AG08396 (cell line): ENCODE results near the gene DTWD2.
"Not testable (repeated sequence)": the region's sequence is repeated elsewhere in the genome, so short reads cannot be mapped to it uniquely, and the experiment has no call there.

Experiments
- DNase-seq: peaks from one replicate; pipeline ENCODE4 v3.0.0; 2012; ENCODE audit warnings: low spot score, mixed read lengths

DTWD2 gene, protein sequence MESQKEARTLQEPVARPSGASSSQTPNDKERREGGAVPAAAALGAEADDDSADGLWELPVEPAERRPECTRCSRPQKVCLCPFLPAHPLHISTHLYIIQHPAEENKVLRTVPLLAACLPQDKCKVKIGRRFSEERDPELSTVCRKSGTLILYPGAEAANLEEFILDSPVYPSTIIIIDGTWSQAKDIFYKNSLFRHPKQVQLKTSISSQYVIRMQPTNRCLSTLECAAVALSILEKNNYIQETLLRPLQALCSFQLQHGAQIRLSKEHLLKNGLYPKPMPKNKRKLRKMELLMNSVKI

DNA sequence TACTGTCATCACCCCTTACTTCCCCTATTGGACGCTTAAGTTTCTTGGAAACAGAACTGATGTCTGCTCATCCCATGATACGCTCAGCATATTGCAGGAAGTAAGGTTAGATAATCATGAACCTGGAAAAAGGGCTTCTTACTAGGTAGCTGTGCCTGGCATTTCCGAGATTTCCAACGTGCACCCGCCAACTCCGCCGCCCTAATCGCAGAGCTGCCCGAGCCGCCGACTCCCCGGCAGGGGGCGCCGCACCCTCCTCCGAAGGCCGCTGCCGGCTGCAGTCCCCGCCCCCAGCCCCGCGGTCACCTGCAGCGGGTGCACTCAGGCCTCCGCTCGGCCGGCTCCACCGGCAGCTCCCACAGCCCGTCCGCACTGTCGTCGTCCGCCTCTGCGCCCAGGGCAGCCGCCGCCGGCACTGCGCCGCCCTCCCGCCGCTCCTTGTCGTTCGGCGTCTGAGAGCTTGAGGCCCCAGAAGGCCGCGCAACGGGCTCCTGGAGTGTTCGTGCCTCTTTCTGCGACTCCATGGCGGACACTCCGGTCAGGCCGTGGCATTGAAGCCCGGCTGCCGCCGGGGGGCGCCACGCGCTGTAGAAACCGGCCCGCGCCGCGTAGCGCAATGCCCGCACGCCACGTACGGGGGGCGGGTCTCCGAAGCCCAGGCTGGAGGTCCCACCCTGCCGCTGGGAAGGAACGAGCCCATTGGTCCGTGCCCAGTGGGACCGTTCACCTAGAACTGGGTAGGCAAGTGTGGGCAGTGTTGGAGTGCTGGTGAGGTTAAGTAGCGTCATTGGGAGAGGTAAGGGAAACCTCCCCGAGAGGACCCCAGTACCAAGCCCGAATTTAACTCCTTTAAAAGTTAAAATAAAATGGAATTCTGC is at the start of gene DTWD2:
DTWD2 (minus strand) TSS at position 560 of the 878 bp plus-strand sequence; CDS start at position 524, 36 bp downstream.
- DNase-seq = peak; percentile 96

DNA sequence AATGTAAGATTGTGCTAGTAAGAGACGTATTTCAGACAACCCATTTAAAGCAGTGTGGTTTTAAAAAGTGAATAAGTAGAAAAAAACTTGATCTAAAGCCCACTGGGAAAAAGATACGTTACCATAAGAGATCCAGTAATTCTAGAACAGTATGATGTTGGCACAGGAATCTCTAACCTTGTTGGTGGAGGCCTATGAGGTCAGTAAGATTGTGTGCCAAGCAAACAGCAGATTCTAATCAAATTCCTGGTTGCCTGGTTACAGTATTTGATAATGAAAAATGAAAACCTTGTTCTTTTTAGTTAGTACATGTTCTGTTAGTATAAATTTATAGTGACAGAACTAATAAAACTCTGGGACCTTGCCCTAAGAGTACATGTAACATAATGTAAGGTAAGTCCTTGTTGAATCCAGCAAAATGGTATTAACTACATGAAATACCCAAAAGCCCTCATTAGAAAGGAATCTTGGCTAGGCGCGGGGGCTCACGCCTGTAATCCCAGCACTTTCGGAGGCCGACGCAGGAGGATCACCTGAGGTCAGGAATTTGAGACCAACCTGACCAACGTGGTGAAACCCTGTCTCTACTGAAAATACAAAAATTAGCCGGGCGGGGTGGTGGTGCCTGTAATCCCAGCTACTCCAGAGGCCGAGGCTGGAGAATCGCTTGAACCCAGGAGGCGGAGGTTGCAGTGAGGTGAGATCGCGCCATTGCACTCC is 49.3 kb upstream of the DTWD2 start:
- no peak for DNase-seq

DNA sequence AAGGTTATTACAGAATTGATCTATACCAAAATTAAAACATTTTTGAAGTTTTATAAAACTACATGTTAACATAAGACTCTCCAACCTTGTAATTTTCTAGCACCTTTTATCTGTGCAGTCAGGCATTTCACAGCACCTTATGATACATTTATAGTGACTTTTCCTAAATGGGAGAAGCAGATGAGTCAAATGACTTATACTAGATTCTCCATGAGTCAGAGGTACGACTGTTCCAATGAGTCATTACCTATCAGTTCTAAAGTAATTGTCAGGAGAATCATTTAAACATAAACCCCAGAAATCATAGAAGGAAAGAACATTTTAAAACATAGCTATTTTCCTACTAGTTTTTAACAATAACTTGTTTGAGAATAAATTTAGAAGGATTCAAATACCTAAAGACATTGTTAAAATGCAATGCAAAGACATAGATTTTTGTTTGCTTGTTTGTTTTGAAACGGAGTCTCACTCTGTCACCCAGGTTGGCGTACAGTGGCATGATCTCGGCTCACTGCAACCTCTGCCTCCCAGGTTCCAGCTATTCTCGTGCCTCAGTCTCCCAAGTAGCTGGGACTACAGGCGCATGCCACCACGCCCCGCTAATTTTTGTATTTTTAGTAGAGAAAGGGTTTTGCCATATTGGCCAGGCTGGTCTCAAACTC is 47.9 kb upstream of the DTWD2 start:
- peak; percentile 41 for DNase-seq

DNA sequence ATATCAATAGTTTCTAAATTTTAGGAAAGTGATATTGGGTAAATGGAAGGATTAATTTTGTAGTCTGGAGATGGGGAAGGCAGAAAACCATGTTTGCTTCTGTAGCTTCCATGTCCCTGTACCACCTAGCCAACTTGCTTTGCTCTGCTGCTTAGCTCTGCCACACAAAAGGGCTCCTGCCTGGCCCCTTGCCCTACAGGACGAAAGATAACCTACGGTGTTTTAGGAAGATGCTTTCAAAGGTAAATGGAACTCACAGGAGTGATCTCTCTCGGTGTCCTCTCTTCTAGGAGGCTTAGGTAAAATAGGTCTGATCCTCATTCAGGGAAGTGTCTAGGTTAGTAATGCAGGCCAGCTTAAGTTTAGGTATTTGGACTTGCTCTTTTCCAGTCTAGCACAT is 44.8 kb upstream of the DTWD2 start:
- no peak for DNase-seq

DNA sequence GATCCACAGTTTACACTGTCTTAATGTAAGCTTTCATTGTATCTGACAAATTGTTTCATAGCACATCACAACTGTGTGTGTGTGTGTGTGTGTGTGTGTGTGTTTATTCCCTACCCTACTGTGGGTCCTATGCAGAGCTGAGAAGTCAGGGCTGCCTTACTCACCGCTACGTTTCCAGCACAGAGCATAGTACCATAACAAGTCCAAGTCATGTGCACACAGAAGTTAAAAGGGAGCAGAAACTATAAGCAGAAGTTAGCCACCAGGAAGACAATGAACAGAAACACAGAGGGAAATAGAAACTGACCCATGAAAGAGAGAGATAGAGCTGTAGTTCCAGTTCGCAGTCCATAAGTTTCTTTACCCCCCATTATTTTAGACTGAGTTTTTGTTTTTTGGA is 44.3 kb upstream of the DTWD2 start:
- DNase-seq = no peak

DNA sequence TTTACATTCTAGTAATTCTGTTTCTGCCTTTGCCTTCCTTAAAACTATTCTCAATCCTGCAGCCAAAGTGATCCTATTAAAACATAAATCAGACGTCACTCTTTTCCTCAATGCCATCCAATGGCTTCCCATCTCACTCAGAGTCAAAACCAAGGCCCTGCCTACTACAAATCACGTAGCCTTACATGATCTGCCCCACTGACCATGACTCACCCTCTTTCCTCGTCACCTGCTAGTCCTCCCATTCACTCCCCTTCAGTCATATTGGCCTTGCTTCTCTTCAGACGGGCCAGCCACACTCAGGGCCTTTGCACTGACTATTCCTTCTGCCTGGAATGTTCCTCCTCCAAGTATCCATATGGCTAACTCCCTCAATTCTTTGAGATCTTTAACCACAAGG is 43.6 kb upstream of the DTWD2 start:
- DNase-seq = no peak

DNA sequence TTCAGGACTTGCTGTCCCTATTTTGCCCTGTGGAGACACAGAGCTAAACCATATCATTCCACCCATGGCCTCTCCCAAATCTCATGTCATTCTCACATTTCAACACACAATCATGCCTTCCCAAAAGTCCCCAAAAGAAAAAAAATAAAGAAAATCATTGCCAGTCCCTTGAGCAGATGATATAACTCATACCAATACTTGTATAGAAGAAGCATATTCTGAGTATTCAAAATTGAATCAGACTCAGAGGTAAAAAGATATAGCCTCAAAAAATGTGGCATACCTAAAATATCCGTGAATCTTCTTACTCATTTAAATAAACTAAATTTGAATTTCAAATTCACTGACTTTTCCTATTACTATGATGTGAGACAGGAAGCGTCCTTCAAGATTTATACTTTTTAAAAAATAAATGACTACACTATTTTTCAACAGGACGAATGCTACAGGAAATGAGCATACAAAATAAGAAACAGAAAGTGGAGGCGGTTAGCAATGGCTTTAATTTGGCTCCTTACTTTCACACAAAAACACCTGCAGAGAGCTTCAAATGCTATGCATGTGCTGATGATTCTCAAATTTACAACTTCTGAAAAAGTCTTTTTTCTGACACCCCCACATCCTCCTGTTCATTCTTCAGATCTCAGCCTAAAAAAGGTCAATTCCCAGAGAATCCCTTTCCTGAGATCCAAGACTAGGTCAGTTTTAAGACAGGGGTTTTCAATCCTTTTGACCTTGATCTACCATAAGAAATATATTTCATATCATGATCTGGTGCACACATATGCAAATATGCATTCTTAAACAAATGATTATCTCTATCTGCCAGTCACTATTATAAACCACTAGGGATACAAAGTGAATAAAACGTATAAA is 42.9 kb upstream of the DTWD2 start:
- DNase-seq = no peak

DNA sequence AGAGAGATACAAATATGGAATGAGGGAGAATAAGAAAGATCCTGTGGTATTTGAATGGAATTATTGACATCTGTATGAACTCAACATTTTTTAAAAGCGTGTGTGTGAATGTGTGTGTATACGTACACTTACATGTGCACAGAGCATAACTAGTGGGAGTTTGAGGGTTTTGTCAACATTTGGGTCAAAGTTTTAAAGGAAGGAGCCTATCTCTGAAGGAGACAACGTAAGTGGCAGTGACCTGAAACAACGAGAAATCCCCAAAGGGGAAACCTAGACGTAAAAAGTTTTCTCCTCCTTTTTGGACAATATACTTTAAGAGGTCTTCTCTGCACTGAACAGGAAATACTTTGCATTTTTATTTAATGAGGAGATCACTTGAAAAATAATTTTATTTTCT is 40.2 kb upstream of the DTWD2 start:
- DNase-seq = no peak

DNA sequence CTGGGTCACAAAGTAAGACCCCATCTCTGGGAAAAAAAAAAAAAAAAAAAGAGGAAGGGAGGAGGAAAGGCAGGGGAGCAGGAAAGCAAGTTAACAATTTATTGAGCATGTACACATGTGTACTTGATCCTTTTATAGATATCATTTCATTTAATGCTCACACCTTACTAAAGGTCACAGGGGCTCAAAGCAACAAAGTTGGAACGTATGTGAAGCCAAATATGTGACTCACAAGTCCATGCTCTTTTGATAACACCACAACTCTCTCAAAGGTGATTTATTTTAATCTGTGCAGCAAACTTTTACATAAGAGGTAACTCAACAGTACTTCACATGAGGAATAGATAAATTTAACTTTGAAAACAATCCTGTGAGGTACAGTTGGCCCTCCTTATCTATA is 34.4 kb upstream of the DTWD2 start:
- DNase-seq = no peak

DNA sequence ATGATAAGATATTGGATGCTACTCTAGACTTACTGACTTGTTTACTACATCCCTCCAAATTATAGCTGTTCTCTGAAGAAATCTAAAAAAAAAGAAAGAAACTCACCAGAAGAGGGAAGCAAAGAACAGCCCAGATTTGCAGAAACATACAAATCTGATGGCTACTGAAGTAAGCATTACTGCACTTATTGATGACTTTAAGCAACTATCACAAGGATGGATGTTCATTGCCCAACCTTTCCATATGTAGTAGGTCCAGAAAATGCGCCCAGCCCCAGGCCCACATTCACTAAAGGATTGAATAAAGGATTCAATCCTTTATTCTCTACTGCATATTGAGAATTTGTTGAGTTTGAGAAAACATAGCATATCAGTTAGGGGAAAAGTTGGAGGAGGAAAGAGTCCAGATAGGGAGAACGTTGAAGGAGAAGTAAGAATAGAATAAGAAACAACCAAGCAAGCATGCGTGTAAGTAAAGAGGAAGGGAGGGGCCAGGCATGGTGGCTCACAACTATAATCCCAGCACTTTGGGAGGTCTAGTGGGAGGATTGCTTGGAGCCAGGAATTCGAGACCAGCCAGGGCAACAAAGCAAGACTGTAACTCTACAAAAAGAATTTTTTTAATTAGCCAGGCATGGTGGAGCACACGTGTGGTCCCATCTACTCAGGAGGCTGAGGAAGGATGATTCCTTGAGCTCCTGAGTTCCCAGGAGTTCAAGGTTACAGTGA is 33.8 kb upstream of the DTWD2 start:
- peak; percentile 50 for DNase-seq

DNA sequence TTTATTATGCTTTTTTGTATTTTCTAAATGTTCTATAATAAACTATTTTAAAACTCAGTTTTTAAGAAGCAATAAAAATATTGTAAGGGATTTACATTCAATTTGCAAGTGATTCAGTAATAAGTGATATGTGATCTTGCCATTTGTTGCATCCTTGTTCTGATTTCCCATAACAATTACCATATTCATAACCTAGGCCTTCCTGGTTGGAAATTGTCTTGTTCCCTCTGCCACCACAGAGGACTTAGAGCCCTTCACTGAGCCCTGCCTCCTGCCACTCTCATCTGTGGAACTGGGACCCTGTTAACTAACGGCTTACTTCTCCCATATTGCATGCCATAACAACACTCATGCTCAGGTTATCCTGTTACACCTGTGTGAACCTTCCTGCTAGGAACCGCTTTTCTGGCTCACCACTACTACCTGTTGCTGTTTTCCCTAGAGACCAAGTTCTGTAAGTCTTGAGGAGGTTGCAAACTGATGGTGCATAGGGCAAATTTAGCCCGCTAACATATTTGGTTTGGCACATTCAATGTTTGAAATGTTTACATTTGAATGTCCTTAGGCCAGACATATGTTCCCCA is 32.9 kb upstream of the DTWD2 start:
- DNase-seq = no peak

DNA sequence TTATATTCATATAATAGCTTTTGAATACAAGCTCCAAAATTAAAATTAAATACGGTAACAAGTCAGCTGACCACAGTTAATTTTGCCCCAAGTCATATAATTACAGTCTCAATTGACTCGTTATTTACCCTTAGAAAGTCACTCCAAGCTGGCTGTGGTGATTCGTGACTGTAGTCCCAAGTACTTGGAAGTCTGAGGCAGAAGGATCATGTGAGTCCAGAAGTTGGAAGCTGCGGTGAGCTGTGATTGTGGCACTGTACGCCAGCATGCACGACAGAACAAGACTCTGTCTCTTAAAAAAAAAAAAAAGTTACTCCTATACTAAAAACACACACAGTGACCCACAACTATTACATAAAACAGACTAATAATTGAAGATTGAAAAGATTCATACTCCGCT is 31.6 kb upstream of the DTWD2 start:
- no peak for DNase-seq

DNA sequence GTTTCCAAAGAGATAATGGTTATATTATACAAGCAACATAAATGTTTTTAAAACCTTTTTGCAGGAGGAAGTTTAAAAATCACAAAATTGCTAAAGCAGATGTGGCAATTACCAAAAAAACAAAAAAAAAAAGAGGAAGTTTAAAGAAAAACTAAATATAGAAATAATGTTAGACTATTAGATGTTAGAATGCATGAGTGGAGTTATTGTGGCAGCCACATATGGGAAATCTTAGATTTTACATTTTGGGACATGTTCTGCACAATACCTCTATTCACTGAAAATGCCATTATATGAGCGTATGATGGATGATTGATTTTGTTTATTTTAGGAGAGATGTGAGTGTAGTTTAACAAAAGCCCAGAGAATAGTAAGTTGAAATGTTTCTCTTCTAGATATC is 31.2 kb upstream of the DTWD2 start:
- no peak for DNase-seq

DNA sequence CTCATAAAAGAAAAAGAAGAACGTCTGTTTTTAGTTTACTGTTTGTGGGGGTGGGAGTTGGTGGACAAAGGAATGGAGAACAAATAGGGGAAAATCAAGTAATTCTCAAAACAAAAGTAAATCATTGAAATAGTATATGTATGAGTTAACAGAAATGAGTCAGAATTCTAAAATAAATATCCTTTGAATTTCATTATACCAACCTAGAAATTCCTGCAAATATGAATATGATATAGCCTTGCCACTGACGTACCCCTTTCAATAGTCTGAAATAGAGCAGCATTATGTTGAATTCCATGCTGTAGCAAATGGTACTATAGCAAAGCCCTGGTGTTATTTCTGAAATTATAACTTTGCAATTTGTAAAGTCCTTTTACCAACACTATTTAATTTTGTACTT is 29.6 kb upstream of the DTWD2 start:
- DNase-seq = peak; percentile 20

DNA sequence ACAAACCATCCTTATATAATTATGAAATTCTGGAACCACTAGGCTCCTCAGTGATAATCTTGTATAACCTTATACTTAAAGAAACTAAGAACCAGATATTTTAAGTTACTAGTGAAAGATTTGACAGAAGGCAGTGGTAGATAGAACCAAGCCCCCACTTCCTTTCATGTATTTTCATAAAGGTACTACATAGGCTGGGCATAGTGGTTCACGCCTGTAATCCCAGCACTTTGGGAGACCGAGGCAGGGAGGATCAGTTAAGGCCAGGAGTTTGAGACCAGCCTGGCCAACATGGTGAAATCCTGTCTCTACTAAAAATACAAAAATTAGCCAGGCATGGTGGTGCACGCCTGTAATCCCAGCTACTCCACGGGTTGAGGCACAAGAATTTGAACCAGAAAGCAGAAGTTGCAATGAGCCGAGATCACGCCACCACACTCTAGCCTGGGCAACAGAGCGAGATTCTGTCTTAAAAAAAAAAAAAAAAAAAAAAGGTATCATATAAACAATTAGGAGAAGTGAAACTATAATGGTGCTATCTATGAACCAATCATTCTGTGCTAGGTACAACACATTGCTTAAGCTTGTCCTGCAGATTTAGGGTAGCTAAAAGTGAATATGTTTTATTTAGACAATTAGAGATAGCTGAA is 27.9 kb upstream of the DTWD2 start:
- no peak for DNase-seq

DNA sequence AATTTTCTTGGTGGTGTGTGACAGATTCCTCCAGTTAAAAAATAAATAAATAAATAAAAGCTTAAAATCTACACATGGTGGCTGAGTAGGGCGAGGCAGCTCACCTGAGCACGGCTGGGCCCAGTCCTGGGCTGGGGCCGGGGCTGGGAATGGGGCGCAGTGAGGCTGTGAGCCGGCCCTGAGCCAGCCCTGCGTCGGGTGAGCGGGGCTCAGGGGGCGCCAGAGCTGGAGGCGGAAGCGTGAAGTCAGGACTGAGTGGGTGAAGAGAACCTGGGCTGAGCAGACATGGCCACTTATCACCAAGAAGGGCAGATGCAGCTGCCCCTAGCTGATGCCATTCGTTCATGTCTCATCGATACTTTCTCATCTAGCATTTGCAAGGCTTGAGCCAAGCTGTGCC is 22.8 kb upstream of the DTWD2 start:
- no peak for DNase-seq

DNA sequence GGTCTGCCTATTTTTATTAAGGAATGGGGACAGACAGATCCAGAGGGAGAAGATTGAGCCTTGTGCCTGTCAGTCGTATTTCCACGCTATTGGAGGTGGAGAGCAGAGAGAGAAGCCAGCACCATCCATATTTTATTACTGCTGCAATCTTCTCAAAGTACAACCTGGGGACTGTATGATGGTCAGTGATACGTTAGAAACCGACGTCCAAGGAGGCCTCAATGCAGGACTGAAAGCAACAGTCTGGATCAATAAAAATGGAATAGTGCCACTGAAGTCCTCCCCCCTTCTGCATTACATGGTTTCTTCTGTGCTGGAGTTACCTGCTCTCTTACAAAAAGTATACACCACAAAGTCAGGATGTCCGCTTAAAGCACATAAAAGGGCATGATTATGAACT is 21.9 kb upstream of the DTWD2 start:
- no peak for DNase-seq

DNA sequence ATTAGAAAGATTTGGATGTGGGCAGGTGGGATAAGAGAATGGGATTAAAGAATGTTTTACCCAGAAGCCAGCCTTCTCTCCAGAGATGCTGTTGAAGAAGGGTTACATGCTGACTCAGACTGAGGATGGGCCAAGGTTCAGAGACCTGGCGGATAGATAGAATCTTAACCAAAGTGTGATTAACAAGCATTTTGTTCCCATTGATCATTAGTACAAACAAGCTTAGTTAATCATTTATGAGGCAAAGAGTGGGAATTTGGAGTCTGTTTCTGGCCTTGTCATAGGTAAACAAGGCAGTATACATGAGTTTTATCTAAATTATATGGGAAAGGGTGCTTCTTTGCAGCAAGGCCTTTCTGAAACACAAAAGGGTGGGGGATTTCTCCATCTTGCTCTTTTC is 20.8 kb upstream of the DTWD2 start:
- DNase-seq = no peak

DNA sequence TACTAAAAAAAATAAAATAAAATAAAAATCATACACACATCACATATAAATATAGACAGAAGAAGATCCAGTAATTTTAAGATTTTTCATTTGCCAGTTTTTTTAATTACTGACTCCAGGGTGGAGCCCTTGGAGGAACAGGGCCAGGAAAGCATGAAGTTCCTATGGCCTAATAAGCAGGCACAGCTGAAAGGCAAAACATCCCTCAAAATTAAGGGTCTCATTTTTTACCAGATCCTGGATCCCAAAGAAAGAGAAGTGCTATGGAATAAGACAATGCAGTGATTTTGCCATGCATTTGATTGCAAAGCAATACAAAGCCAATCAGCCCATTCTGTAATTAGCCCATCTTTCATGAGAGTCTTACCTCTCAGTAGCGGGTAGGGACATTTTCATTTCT is 11.3 kb upstream of the DTWD2 start:
- no peak for DNase-seq

DNA sequence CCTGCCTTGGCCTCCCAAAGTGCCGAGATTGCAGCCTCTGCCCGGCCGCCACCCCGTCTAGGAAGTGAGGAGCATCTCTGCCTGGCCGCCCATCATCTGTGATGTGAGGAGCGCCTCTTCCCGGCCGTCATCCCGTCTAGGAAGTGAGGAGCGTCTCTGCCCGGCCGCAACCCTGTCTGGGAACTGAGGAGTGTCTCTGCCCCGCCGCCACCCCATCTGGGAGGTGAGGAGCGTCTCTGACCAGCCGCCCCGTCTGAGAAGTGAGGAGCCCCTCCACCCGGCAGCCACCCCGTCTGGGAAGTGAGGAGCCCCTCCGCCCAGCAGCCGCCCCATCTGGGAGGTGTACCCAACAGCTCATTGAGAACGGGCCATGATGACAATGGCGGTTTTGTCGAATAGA is 10.5 kb upstream of the DTWD2 start:
- not testable (repeated sequence) for DNase-seq
